K562 (cell line): ENCODE data around the gene SLC48A1. TPM values are rescaled to one million over a fixed set of nuclear protein-coding genes. Genes with fewer than 3 reads are reported as not detected.

Experiments used
- CREB3L1 ChIP-seq: fragments of 450-650 bp; IDR thresholded peaks from 2 replicates; pipeline ENCODE4 v1.6.1; 2014; ENCODE audit warnings: low read depth, mild to moderate bottlenecking, moderate library complexity, borderline replicate concordance
- CTCF ChIP-seq, 3 experiments: IDR thresholded peaks in 2 of 3; conservative IDR thresholded peaks in 1 of 3; 2 replicates each; pipeline ENCODE4 v1.5.1; 2011 to 2012; ENCODE audit warnings: low read length in 3 of 3, mild to moderate bottlenecking in 3 of 3, control low read depth in 2 of 3, improper control_type of control experiment in 1 of 3, inconsistent platforms in 1 of 3, low read depth in 1 of 3, mixed read lengths in 1 of 3, moderate library complexity in 1 of 3; ENCODE audit not compliant: insufficient read depth in 2 of 3
- E2F8 ChIP-seq: fragments of 450-650 bp; IDR thresholded peaks from 2 replicates; pipeline ENCODE4 v1.7.1; 2018; ENCODE audit warnings: mild to moderate bottlenecking, low read depth; ENCODE audit not compliant: partially characterized antibody
- EGR1 ChIP-seq: fragments of 450-650 bp; conservative IDR thresholded peaks from 2 replicates; pipeline ENCODE4 v1.6.1; 2017; ENCODE audit warnings: mild to moderate bottlenecking
- ELF2 ChIP-seq: fragments of 250-450 bp; sonication (Bioruptor Pico); IDR thresholded peaks from 2 replicates; pipeline ENCODE4 v1.5.0; 2021; ENCODE audit warnings: mild to moderate bottlenecking
- ETV5 ChIP-seq: sonication (generic); formaldehyde crosslinking; IDR thresholded peaks from 2 replicates; pipeline ENCODE4 v1.4.0; 2020; ENCODE audit warnings: low read depth, mild to moderate bottlenecking, missing genetic modification reagents
- HDAC1 ChIP-seq, 2 experiments: fragments of 450-650 bp; IDR thresholded peaks; 2 replicates each; pipeline ENCODE4 v1.6.1; 2016 to 2017; ENCODE audit warnings: inconsistent platforms in 1 of 2, mild to moderate bottlenecking in 1 of 2, moderate library complexity in 1 of 2
- MAZ ChIP-seq, 2 experiments: fragments of 450-650 bp in 1 of 2; sonication (generic) in 1 of 2; formaldehyde crosslinking; IDR thresholded peaks in 1 of 2; conservative IDR thresholded peaks in 1 of 2; 2 replicates each; pipeline versions ENCODE4 v1.4.0 to v1.5.0; 2020; ENCODE audit warnings: mild to moderate bottlenecking in 1 of 2, missing genetic modification reagents in 1 of 2
- NFIC ChIP-seq: fragments of 450-650 bp; IDR thresholded peaks from 2 replicates; pipeline ENCODE4 v1.6.1; 2017; ENCODE audit warnings: mild to moderate bottlenecking, inconsistent platforms
- POLR2G ChIP-seq: fragments of 200-400 bp; formaldehyde crosslinking; IDR thresholded peaks from 2 replicates; pipeline ENCODE4 v1.6.1; 2017; ENCODE audit warnings: low read depth, mild to moderate bottlenecking, antibody characterized with exemption, low read length, moderate library complexity
- SAP30 ChIP-seq: fragments of 200-600 bp; sonication (generic); IDR thresholded peaks from 2 replicates; pipeline ENCODE4 v1.6.1; 2012; ENCODE audit warnings: borderline replicate concordance, low read depth, mild to moderate bottlenecking, moderate library complexity, low read length, control low read depth, inconsistent platforms; ENCODE audit not compliant: insufficient read depth, poor library complexity, severe bottlenecking
- SMAD2 ChIP-seq: fragments of 150-350 bp; IDR thresholded peaks from 2 replicates; pipeline ENCODE4 v1.6.1; 2014; ENCODE audit warnings: low read depth, mild to moderate bottlenecking, low read length
- STAT6 ChIP-seq: sonication (generic); formaldehyde crosslinking; IDR thresholded peaks from 2 replicates; pipeline ENCODE4 v1.8.1; 2023; ENCODE audit warnings: mild to moderate bottlenecking, missing genetic modification reagents
- ZBTB7A ChIP-seq: IDR thresholded peaks from 2 replicates; pipeline ENCODE4 v1.6.1; 2011; ENCODE audit warnings: low read depth, mild to moderate bottlenecking, low read length, moderate library complexity, borderline replicate concordance; ENCODE audit not compliant: control insufficient read depth
- ZKSCAN8 ChIP-seq: fragments of 200-800 bp; sonication (Bioruptor generic); IDR thresholded peaks from 2 replicates; pipeline ENCODE4 v1.6.1; 2016; ENCODE audit warnings: missing genetic modification characterization, missing compliant biosample characterization
- ZNF143 ChIP-seq: sonication (generic); formaldehyde crosslinking; IDR thresholded peaks from 2 replicates; pipeline ENCODE4 v1.9.0; 2022; ENCODE audit warnings: mild to moderate bottlenecking, missing genetic modification reagents
- ZNF263 ChIP-seq: sonication (generic); formaldehyde crosslinking; IDR thresholded peaks from 2 replicates; pipeline ENCODE4 v1.8.0; 2022; ENCODE audit warnings: mild to moderate bottlenecking, missing genetic modification reagents, borderline replicate concordance
- polyA plus RNA-seq, 8 experiments: library from polyadenylated mRNA; depleted of rRNA in 4 of 8; stranded (reverse) in 5 of 8; unstranded in 3 of 8; fragments of >200 nt; fragmentation: Nextera tagmentation in 2 of 8; fragmentation: Illumina TruSeq in 1 of 8; extraction: Ambion mirVana in 2 of 8; extraction: Trizol in 1 of 8; gene quantifications; 2 replicates each; pipeline versions ENCODE4 v1.2.1 to v1.2.3, GENCODE V29; 2011 to 2014; ENCODE audit warnings: inconsistent platforms in 1 of 8, missing spikeins in 1 of 8
- total RNA-seq, 7 experiments: library from RNA; depleted of rRNA in 6 of 7; stranded (reverse); fragments of >200 nt in 6 of 7; fragmentation: Illumina TruSeq in 2 of 7; extraction: Trizol in 2 of 7; gene quantifications; 2 replicates each; pipeline versions ENCODE4 v1.2.1 to v1.2.3, GENCODE V29; 2011 to 2021; ENCODE audit warnings: low replicate concordance in 1 of 7
- TF ChIP-seq, protein P1 (sequence below): fragments of 250-450 bp; sonication (Bioruptor Pico); IDR thresholded peaks from 2 replicates; pipeline ENCODE4 v1.5.0; 2021

Gene SLC48A1
- total and polyA plus RNA-seq, 9 of the 15 experiments (the other 6 are each of a cell fraction or from before 2014, with no cell fraction given), result 10.7 to 37.5 (median 18.7) TPM

- TF ChIP-seq HDAC1 (IDR thresholded peaks at IDR 0.05) (no peak), ETV5 (CRISPR knock-in tag) (peak; percentile 23; the same call in 1 of the 2 replicates), MAZ (CRISPR knock-in tag; conservative IDR thresholded peaks at IDR 0.05 in 1 of 2, IDR thresholded peaks at IDR 0.05 in 1 of 2) (0 out of 4 replicates have a peak, but pooled peaks of 1 of the 2 experiments have one; percentile 15), CREB3L1 (no peak), ZNF143 (CRISPR knock-in tag) (no peak), E2F8 (no peak), SMAD2 (no peak), NFIC (no peak), EGR1 (no peak), CTCF (IDR thresholded peaks at IDR 0.05 in 2 of 3, conservative IDR thresholded peaks at IDR 0.05 in 1 of 3; ENCODE audit: insufficient read depth in 2 of 3, low read depth in 1 of 3, low read length in 3 of 3) (0 out of 6 replicates have a peak, but pooled peaks of 1 of the 3 experiments have one; percentile 7), SAP30 (no peak), ZNF263 (CRISPR knock-in tag) (peak; percentile 94), STAT6 (CRISPR knock-in tag) (no peak), ZBTB7A (peak; percentile 13; the same call in 1 of the 2 replicates), ZKSCAN8 (CRISPR knock-in tag) (no peak), ELF2 (CRISPR knock-in tag) (no peak), POLR2G (peak; percentile 50; the same call in 1 of the 2 replicates)
- TF ChIP-seq, protein P1, sequence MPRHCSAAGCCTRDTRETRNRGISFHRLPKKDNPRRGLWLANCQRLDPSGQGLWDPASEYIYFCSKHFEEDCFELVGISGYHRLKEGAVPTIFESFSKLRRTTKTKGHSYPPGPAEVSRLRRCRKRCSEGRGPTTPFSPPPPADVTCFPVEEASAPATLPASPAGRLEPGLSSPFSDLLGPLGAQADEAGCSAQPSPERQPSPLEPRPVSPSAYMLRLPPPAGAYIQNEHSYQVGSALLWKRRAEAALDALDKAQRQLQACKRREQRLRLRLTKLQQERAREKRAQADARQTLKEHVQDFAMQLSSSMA (CRISPR knock-in tag), result no peak
Measured at GRCh38 chr12:47739979-47740378, 33.1 kb upstream of the SLC48A1 start (continued).
